Activated naive CD8-positive, alpha-beta T cell (primary cell): ENCODE data around the gene GLI3.

ENCODE experiments used
- H3K27ac Mint-ChIP-seq: one replicate; pipeline ENCODE4 v1.8.0; 2021; ENCODE audit warnings: mixed read lengths
- H3K27me3 Mint-ChIP-seq: one replicate; pipeline ENCODE4 v1.8.0; 2021; ENCODE audit warnings: mixed read lengths
- H3K36me3 Mint-ChIP-seq: one replicate; pipeline ENCODE4 v1.8.0; 2021; ENCODE audit warnings: mixed read lengths
- H3K4me1 Mint-ChIP-seq: one replicate; pipeline ENCODE4 v1.8.0; 2021; ENCODE audit warnings: low read depth, mixed read lengths
- H3K4me3 Mint-ChIP-seq: one replicate; pipeline ENCODE4 v1.8.0; 2021; ENCODE audit warnings: mild to moderate bottlenecking, mixed read lengths
- H3K9me3 Mint-ChIP-seq: one replicate; pipeline ENCODE4 v1.8.0; 2021; ENCODE audit warnings: low read depth, mixed read lengths

GLI3 gene

GRCh38 chr7:41933427-41933826, 303.6 kb downstream of the GLI3 start:
- Mint-ChIP-seq H3K9me3 (no peaks in the 10 kb centered on the region), H3K27me3 (peaks cover 1% of the 10 kb centered on the region), H3K4me3 (no peak overlapping the region), H3K4me1 (no peaks in the 10 kb centered on the region), H3K27ac (no peak overlapping the region), H3K36me3 (no peaks in the 10 kb centered on the region)

DNA sequence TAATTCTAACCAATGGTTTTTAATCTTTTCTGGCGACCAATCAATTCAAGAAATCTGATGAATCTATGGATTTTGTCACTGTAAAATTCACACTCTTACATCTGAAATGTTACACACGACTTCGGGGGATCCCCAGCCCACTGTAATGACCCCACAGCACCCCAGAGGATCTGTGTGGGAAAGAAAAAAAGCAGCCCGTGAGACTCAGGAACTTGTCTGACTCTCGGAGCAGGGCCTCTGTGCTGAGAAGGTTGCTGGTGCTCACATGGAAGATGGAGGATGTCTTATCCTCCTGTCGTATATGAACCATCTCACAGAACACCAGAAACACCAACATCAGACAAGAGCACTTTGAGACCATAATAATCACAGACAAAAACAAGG, 305.8 kb downstream of the GLI3 start:
- Mint-ChIP-seq H3K4me1 (no peaks in the 10 kb centered on the region), H3K27ac (no peak overlapping the region), H3K36me3 (no peaks in the 10 kb centered on the region), H3K27me3 (peaks cover 7% of the 10 kb centered on the region), H3K4me3 (no peak overlapping the region), H3K9me3 (no peaks in the 10 kb centered on the region)

DNA sequence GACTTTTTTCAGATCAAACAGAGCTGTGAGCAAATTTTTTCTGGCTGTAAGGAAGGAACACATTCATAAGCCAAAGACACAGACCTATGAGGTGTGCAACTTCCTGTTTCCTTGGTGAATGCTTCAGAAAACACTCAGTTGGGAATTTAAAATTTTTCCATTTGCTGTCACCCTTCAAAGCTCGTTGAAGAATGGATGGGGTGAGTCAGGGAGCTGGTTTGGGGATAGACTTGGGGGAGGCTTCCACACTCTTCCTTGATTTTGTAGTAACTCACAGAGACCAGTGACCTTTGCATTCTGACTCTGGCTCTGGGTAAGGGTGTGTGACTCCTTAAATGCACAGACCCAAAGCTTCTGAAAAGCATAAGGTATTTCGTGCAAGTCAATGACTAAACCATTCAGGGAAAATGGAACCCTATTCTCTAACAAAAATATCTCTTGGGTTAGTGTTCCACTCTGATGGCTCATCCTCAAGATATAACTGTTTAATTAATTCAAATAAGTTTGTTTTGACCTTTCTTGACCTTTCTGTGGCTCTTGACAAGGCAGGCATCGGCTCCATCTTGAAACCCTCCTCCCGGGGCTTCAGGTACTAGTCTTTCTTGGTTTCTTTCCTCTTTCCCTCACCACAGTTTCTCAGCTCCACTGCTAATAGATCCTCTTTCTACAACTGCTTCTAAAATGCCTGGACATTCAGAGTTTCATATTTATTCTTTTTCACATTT, 306.3 kb downstream of the GLI3 start:
- Mint-ChIP-seq H3K36me3 (no peaks in the 10 kb centered on the region), H3K27ac (no peak overlapping the region), H3K4me1 (no peaks in the 10 kb centered on the region), H3K4me3 (no peak overlapping the region), H3K9me3 (no peaks in the 10 kb centered on the region), H3K27me3 (peaks cover 6% of the 10 kb centered on the region)

DNA sequence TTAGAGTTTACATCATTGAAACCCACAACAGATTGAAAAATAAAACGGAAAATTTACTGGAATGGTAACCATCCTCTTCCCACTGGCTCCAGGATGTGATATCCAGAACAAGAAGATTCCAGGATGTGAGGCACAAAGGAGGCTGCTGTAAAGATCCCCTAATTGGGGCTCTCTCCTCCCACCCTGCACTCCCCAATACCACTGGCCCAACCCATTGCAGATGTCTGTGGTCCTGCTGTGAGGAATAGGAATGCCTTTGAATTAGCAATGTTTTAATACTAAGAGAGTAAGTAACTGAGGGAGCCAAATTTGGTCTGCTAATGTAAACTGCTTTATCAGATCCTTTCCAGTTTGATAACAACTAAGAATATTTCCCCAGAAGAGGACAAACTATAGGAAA, 308.2 kb downstream of the GLI3 start:
- Mint-ChIP-seq H3K4me3 (no peak overlapping the region), H3K27ac (no peak overlapping the region), H3K9me3 (no peaks in the 10 kb centered on the region), H3K27me3 (peaks cover 6% of the 10 kb centered on the region), H3K36me3 (no peaks in the 10 kb centered on the region), H3K4me1 (no peaks in the 10 kb centered on the region)

GRCh38 chr7:41928166-41928565, 308.8 kb downstream of the GLI3 start:
- Mint-ChIP-seq H3K4me3 (no peak overlapping the region), H3K36me3 (no peaks in the 10 kb centered on the region), H3K4me1 (no peaks in the 10 kb centered on the region), H3K9me3 (no peaks in the 10 kb centered on the region), H3K27me3 (peaks cover 6% of the 10 kb centered on the region), H3K27ac (no peak overlapping the region)

DNA sequence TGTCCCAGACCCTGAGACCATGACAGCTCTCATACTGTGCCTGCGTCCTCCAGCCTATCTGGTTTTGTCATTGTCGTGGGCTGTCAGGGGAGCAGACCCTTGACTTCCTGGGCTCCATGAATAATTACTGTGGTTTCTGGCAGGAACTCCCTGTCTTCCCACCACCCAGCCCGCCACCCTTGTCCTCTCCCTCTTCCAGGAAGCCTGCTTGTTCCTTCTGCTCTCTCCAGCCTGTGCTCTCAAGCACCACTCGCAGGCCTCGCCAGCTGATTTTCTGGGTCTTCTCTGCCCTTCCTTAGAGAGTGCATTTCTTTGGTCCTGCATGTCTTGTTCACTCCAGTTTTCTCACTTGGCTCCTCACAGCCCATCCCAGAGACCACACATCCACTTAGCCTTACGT, 309.6 kb downstream of the GLI3 start:
- Mint-ChIP-seq H3K9me3 (no peaks in the 10 kb centered on the region), H3K4me3 (no peak overlapping the region), H3K27ac (no peak overlapping the region), H3K4me1 (no peaks in the 10 kb centered on the region), H3K36me3 (no peaks in the 10 kb centered on the region), H3K27me3 (peaks cover 6% of the 10 kb centered on the region)

DNA sequence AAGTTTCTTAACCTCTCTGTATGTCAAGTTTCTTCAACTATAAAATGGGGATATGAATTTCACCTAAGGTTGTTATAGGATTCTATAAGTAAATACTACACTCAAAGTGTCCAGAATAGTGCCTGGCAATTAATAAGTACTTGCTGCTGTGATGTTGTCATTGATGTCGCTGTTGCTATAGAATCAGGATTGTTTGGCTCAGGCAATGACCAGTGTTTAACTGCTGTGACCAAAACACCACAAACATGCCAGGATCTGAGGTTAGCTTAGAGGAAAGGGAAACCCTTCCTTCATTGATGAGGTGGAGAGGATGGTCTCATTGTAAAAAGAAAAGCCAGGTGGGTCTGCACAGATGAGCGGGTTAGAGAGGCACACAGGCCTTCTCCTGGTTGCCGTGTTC, 311.1 kb downstream of the GLI3 start:
- Mint-ChIP-seq H3K27ac (no peak overlapping the region), H3K4me3 (no peak overlapping the region), H3K4me1 (no peaks in the 10 kb centered on the region), H3K27me3 (peaks cover 6% of the 10 kb centered on the region), H3K9me3 (no peaks in the 10 kb centered on the region), H3K36me3 (no peaks in the 10 kb centered on the region)

DNA sequence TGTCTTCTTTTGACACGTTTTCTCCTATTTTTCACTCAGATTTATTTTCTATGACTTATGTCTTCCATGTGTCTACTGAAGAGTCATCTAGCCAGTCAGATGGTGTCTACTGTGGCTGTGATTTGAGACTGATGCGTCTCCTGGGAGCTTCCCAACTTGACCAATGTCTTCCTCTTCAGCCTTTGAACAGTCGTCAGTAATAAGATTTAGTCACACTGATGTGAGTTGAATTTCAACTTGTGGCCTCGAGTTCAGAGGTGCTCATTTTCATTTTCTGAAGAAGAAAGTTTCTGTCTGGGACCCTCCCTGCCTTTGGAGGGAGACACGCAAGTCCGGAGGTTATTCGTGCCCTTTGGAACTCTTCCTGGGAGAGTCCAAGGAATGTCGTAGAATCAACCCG, 312.2 kb downstream of the GLI3 start:
- Mint-ChIP-seq H3K4me1 (no peaks in the 10 kb centered on the region), H3K27me3 (peaks cover 6% of the 10 kb centered on the region), H3K4me3 (no peak overlapping the region), H3K27ac (no peak overlapping the region), H3K36me3 (no peaks in the 10 kb centered on the region), H3K9me3 (no peaks in the 10 kb centered on the region)

DNA sequence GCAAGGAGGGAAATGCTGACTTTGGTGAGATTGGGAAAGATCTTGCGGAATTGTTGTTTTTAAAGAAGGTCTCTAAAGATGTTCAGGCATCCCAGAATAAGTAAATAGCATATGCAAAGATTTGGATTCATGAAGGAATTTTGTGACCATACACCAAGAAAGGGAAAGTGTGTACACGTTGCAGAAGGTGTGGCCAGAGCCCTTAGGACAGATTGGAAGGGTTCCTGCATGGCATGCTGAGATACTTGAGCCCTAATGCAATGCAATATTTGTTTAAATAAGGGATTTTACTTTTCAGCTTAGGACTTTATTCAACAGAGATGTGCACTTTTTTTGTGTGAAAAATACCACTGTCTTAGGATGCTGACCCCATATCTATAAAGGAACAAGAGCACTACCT, 314.6 kb downstream of the GLI3 start:
- Mint-ChIP-seq H3K27me3 (peaks cover 3% of the 10 kb centered on the region), H3K36me3 (no peaks in the 10 kb centered on the region), H3K4me3 (no peak overlapping the region), H3K9me3 (no peaks in the 10 kb centered on the region), H3K27ac (no peak overlapping the region), H3K4me1 (no peaks in the 10 kb centered on the region)

DNA sequence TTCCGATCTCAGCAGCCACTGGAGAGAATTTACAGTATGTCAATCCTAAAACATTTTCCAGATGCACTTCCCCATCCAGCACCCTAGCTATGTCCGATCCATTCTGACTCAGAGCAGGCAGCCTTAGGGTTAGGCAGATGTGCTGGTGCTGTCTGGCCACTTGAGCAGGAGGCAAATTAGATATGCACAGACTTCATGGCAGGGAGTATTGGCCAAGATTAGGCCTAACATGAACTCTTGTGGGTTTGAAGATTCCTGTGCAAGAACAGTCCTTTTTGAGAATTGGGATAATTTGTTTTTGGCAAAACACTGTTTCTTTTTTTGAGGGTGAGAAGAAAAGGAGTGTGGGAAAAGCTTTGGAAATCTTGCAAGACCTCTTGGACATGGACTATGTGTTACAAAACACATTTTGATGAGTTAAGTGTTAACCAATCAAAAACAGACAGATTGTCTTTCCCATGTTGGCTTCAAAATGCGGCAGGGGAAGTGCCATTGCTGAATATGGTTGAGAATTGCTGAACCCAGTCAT, 315.5 kb downstream of the GLI3 start:
- H3K36me3 Mint-ChIP-seq = no peaks in the 10 kb centered on the region
- no peaks in the 10 kb centered on the region for H3K9me3 Mint-ChIP-seq
- H3K4me3 Mint-ChIP-seq = no peak overlapping the region
- H3K27ac Mint-ChIP-seq = no peak overlapping the region
- H3K27me3 Mint-ChIP-seq = peaks cover 3% of the 10 kb centered on the region
- no peaks in the 10 kb centered on the region for H3K4me1 Mint-ChIP-seq

- Mint-ChIP-seq H3K27ac (no peak overlapping the region), H3K27me3 (peaks cover 4% of the 10 kb centered on the region), H3K9me3 (no peaks in the 10 kb centered on the region), H3K36me3 (no peaks in the 10 kb centered on the region), H3K4me1 (no peaks in the 10 kb centered on the region), H3K4me3 (no peak overlapping the region)
These were observed 318.4 kb downstream of the GLI3 start for GRCh38 chr7:41918597-41918996.

DNA sequence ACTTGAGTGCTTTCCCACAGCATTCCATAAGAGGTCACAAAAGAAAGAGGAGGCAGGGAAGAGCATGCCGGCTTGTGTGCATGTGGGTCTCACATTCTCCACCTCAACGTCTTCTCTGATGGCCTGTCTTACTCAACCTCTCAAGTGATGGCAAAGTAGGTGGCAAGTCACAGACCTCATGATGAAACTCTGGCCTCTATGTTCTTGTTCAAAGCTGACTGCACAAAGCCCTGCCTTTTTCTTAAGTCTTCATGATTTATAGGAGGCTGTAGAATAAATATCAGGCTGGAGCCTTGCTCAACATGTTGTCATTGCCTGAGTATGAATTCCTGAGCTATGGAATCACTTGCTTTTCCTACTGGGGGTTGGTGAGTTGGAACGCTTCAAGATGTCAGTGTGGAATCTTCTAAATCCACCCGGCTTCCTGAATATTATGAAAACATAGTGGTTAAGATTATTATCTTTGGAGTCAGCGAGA, 320.5 kb downstream of the GLI3 start:
- Mint-ChIP-seq H3K4me3 (no peak overlapping the region), H3K27me3 (peaks cover 6% of the 10 kb centered on the region), H3K36me3 (no peaks in the 10 kb centered on the region), H3K9me3 (no peaks in the 10 kb centered on the region), H3K27ac (no peak overlapping the region), H3K4me1 (peaks cover 2% of the 10 kb centered on the region)

DNA sequence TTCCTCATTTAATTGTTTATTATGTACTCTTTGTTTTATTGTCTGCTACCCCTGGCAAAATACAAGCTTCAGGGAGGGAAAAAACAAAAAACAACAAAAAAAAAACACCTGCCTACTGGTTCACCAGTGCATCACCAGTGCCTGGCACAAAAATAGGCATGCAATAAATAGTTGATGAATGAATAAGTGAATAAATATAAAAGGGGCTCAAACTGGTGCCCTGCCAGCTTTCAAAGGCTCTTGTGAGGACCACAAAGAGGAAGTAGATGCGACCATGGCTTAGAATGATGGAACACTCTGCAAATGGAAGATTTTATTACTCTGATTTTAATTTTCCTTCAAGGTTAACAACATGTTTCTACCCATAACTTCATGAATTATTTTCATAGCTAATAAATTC, 321.1 kb downstream of the GLI3 start:
- Mint-ChIP-seq H3K9me3 (no peaks in the 10 kb centered on the region), H3K27ac (no peak overlapping the region), H3K36me3 (no peaks in the 10 kb centered on the region), H3K27me3 (peaks cover 6% of the 10 kb centered on the region), H3K4me3 (no peak overlapping the region), H3K4me1 (peaks cover 2% of the 10 kb centered on the region)

DNA sequence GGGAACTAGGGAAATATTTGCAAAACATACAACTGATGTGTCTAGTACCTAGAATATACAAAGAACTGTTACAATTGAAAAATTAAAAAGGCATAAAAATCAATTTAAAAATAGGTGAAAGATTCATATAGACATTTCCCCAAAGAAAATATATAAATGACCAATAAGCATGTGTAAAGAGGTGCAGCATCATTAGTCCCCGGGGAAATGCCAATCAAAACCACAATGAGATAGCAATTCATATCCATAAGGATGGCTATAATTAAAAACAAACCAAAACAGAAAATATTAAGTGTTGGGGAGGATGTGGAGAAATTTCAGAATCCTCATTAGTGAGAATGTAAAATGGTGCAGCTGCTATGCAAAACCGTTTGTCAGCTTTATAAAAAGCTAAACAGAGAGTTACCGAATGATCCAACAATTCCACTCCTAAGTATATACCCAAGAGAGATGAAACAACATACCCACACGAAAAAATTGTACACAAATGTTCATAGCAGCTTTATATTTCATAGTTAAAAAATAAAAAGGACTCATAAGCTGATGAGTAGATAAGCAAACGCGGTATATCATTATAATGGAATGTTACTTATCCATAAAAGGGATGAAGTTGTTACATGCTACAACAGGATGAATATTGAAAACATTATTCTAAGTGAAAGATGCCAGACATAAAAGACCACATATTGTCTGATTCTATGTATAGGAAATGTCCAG, 324.0 kb downstream of the GLI3 start:
- H3K27ac Mint-ChIP-seq = no peak overlapping the region
- no peaks in the 10 kb centered on the region for H3K9me3 Mint-ChIP-seq
- H3K4me1 Mint-ChIP-seq = peaks cover 2% of the 10 kb centered on the region
- H3K27me3 Mint-ChIP-seq = peaks cover 13% of the 10 kb centered on the region
- no peaks in the 10 kb centered on the region for H3K36me3 Mint-ChIP-seq
- no peak overlapping the region for H3K4me3 Mint-ChIP-seq

DNA sequence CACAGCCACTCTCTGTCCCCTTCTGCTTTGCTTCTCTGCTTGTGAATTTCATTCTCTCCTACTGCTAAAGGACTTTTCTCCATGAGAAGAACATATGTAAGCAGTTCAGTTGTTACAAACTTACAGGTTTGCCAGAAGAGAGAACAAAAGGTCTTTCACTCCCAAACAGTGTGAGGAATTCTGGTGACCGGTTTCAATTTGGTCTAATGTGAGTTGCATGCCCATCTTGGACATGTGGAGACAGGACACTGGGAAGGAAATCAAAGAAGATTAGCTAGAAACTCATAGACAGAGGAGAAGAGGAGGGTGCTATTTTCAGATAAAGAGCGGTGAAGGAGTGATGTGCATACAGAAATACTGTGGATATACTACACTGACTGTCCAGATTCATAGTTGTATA, 324.6 kb downstream of the GLI3 start:
- no peak overlapping the region for H3K4me3 Mint-ChIP-seq
- peaks cover 2% of the 10 kb centered on the region for H3K4me1 Mint-ChIP-seq
- no peaks in the 10 kb centered on the region for H3K36me3 Mint-ChIP-seq
- no peak overlapping the region for H3K27ac Mint-ChIP-seq
- H3K9me3 Mint-ChIP-seq = no peaks in the 10 kb centered on the region
- peaks cover 11% of the 10 kb centered on the region for H3K27me3 Mint-ChIP-seq
